ENCODE data around the gene MARCHF10. TPM values are rescaled to one million over a fixed set of nuclear protein-coding genes. Genes with fewer than 3 reads are reported as not detected.

Gene MARCHF10
- total RNA-seq, 1 experiment from 2014 or later, result not detected

DNA sequence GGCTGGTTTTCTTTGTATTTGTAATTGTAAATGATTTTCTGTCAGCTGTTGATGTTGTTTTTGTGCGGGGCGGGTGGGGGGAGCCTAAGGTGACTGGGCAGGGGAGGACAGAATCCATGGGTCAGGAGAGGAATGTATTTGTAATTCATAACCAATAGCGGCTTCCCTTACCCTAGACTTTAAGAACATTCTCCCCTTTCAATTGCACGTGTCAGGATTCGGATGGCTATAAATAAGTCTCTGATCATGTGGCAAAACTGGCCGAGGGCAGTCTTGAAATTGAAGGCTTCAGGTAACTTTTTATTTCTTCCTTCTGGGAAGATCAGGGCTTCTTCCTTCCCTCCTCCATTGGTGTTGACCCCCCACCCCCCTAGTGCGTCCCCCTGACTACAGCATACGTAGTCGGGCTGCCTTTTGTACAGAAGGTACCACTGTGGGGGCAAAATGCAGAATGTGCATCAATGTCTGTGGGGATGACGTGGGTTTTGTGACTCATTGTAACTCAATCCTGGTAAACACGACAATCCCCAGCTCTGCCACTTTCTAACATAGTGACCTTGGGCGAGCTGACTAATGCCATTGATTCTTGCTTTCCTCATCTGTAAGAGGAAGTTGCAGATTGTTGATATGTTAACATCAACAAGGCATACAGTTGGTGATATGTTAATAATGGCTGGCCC is 16.2 kb downstream of the MARCHF10 start:
- H3K4me3 ChIP-seq (ENCODE audit: low read depth, low read length, poor library complexity, severe bottlenecking), result no peak overlapping the region
- H3K27me3 ChIP-seq (replicated peaks; ENCODE audit: insufficient read depth, low read depth, low read length, poor library complexity), result peaks cover 27% of the 10 kb centered on the region
- TF ChIP-seq, protein P1, sequence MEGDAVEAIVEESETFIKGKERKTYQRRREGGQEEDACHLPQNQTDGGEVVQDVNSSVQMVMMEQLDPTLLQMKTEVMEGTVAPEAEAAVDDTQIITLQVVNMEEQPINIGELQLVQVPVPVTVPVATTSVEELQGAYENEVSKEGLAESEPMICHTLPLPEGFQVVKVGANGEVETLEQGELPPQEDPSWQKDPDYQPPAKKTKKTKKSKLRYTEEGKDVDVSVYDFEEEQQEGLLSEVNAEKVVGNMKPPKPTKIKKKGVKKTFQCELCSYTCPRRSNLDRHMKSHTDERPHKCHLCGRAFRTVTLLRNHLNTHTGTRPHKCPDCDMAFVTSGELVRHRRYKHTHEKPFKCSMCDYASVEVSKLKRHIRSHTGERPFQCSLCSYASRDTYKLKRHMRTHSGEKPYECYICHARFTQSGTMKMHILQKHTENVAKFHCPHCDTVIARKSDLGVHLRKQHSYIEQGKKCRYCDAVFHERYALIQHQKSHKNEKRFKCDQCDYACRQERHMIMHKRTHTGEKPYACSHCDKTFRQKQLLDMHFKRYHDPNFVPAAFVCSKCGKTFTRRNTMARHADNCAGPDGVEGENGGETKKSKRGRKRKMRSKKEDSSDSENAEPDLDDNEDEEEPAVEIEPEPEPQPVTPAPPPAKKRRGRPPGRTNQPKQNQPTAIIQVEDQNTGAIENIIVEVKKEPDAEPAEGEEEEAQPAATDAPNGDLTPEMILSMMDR (conservative IDR thresholded peaks at IDR 0.05; ENCODE audit: low read depth, low read length), result no peak
- no peak for TF ChIP-seq EZH2 (IDR thresholded peaks at IDR 0.05; ENCODE audit: borderline replicate concordance, low read depth, low read length, poor library complexity, severe bottlenecking)
- H3K9me3 ChIP-seq (ENCODE audit: low read depth, low read length, poor library complexity, severe bottlenecking), result no peaks in the 10 kb centered on the region
- ChIA-PET CTCF (no interaction called here), POLR2A (ENCODE audit: low non-redundant PET) (no interaction called here)
- no TSS peak for BruUV-seq (replicated peaks)
- intact Hi-C loops (cut with micrococcal nuclease; ENCODE audit: unreplicated experiment), result no loop called here
- H3K36me3 ChIP-seq (ENCODE audit: insufficient read depth, low read length, poor library complexity, severe bottlenecking), result no peaks in the 10 kb centered on the region
- DNase-seq (ENCODE audit: low spot score), result no peak
- no peaks in the 10 kb centered on the region for H3K4me1 ChIP-seq (ENCODE audit: insufficient read depth, low read length, poor library complexity, severe bottlenecking)
- H3K27ac ChIP-seq (ENCODE audit: low read depth, low read length, poor library complexity, severe bottlenecking), result no peak overlapping the region

DNA sequence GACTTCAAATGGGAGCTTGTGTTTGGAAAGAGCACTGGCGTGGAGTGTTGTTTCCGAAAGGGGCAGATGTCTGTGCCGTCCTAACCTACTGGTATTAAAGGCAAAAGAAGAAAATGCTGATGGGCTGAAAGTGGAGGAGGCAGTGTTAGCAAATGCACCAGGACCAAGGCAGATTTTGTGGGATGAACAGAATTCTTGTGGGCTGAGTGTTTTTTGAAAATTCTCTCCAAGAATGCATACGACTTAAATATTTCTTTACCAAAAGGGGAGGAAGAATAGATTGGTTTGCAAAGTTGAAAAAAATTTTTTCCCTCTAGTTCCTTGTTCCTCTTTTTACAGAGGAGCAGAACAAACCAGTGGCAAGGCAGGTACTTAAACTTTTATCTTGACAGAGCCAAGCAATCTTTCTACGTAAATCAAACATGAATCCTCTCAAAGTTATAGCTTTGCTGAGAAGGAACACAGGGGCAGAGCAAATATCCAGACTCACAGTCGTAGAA is 16.8 kb downstream of the MARCHF10 start:
- Histone ChIP-seq H3K4me1 (ENCODE audit: insufficient read depth, low read length, poor library complexity, severe bottlenecking) (no peaks in the 10 kb centered on the region), H3K27ac (ENCODE audit: low read depth, low read length, poor library complexity, severe bottlenecking) (no peak overlapping the region), H3K36me3 (ENCODE audit: insufficient read depth, low read length, poor library complexity, severe bottlenecking) (no peaks in the 10 kb centered on the region), H3K9me3 (ENCODE audit: low read depth, low read length, poor library complexity, severe bottlenecking) (no peaks in the 10 kb centered on the region), H3K27me3 (replicated peaks; ENCODE audit: insufficient read depth, low read depth, low read length, poor library complexity) (peaks cover 27% of the 10 kb centered on the region), H3K4me3 (ENCODE audit: low read depth, low read length, poor library complexity, severe bottlenecking) (no peak overlapping the region)
- TF ChIP-seq, protein P1 (conservative IDR thresholded peaks at IDR 0.05; ENCODE audit: low read depth, low read length), result no peak
- TF ChIP-seq EZH2 (IDR thresholded peaks at IDR 0.05; ENCODE audit: borderline replicate concordance, low read depth, low read length, poor library complexity, severe bottlenecking), result no peak
- ChIA-PET CTCF (no interaction called here), POLR2A (ENCODE audit: low non-redundant PET) (no interaction called here)
- intact Hi-C loops (cut with micrococcal nuclease; ENCODE audit: unreplicated experiment), result no loop called here
- BruUV-seq (replicated peaks), result no TSS peak
- no peak for DNase-seq (ENCODE audit: low spot score)

DNA sequence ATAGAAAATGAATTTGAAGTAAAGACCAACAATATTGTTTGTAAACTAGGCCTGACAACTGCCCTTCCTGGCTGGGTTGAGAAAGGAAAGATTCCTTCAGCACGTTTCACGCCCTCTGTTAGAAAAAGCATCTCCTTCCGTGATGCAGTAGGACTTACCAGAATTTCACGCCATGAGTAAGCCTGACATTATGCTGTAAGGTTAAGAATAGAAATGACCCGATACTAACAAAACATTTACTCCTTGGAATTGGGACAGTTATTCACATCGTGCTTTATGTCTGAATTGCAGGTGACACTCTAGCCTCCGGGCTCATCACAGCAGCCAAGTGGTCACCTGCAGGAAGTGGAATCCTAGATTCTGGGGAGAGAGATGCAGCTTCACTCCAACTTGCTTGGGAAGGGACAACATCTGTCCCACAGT is 17.5 kb downstream of the MARCHF10 start:
- no TSS peak for BruUV-seq (replicated peaks)

More for the DNA sequence above, 17.5 kb downstream of the MARCHF10 start:
- no peak overlapping the region for H3K27ac ChIP-seq (ENCODE audit: low read depth, low read length, poor library complexity, severe bottlenecking)
- H3K4me3 ChIP-seq (ENCODE audit: low read depth, low read length, poor library complexity, severe bottlenecking), result no peak overlapping the region
- H3K4me1 ChIP-seq (ENCODE audit: insufficient read depth, low read length, poor library complexity, severe bottlenecking), result no peaks in the 10 kb centered on the region
- CTCF ChIA-PET, result no interaction called here
- no peak for DNase-seq (ENCODE audit: low spot score)
- no peaks in the 10 kb centered on the region for H3K36me3 ChIP-seq (ENCODE audit: insufficient read depth, low read length, poor library complexity, severe bottlenecking)
- intact Hi-C loops (cut with micrococcal nuclease; ENCODE audit: unreplicated experiment), result no loop called here
- H3K9me3 ChIP-seq (ENCODE audit: low read depth, low read length, poor library complexity, severe bottlenecking), result no peaks in the 10 kb centered on the region
- H3K27me3 ChIP-seq (replicated peaks; ENCODE audit: insufficient read depth, low read depth, low read length, poor library complexity), result peaks cover 25% of the 10 kb centered on the region
- POLR2A ChIA-PET (ENCODE audit: low non-redundant PET), result no interaction called here
- no peak for TF ChIP-seq EZH2 (IDR thresholded peaks at IDR 0.05; ENCODE audit: borderline replicate concordance, low read depth, low read length, poor library complexity, severe bottlenecking)
- TF ChIP-seq, protein P1 (conservative IDR thresholded peaks at IDR 0.05; ENCODE audit: low read depth, low read length), result no peak
